Esophagus muscularis mucosa (tissue), 4 donors: ENCODE measurements around the gene SCN3B. TPM values are rescaled to one million over a fixed set of nuclear protein-coding genes. Genes with fewer than 3 reads are reported as not detected.

Experiments
- DNase-seq: peaks from one replicate; pipeline ENCODE4 v3.0.0-alpha.2; 2017; ENCODE audit errors: extremely low spot score
- H3K27ac ChIP-seq, 4 donors: fragments of 200-600 bp; sonication (generic); replicated peaks in 1 of 4; 1 replicate in 3 of 4; 2 replicates in 1 of 4; pipeline ENCODE4 v1.5.1; 2016 to 2019; ENCODE audit warnings: mild to moderate bottlenecking in 1 of 4
- H3K27me3 ChIP-seq, 4 donors: fragments of 200-600 bp; sonication (generic); one replicate each; pipeline versions ENCODE4 v1.5.1 to v1.6.0; 2016 to 2019
- H3K36me3 ChIP-seq, 4 donors: fragments of 200-600 bp; sonication (generic); one replicate each; pipeline ENCODE4 v1.5.1; 2016 to 2019
- H3K4me1 ChIP-seq, 4 donors: fragments of 200-600 bp; sonication (generic); one replicate each; pipeline ENCODE4 v1.5.1; 2016 to 2019
- H3K4me3 ChIP-seq, 4 donors: fragments of 200-600 bp; sonication (generic); 1 replicate in 2 of 4; 2 replicates in 2 of 4; pipeline ENCODE4 v1.5.1; 2016 to 2019; ENCODE audit warnings: mild to moderate bottlenecking in 4 of 4, moderate library complexity in 1 of 4
- H3K9me3 ChIP-seq, 4 donors: fragments of 200-600 bp; sonication (generic); 1 replicate in 3 of 4; 2 replicates in 1 of 4; pipeline ENCODE4 v1.5.1; 2016 to 2019
- EP300 ChIP-seq: sonication (generic); formaldehyde crosslinking; IDR thresholded peaks from one replicate; pipeline ENCODE4 v1.6.1; 2017; ENCODE audit warnings: antibody characterized with exemption
- POLR2A ChIP-seq: fragments of 450-650 bp; IDR thresholded peaks from one replicate; pipeline ENCODE4 v1.6.1; 2017; ENCODE audit warnings: antibody characterized with exemption, moderate library complexity, mild to moderate bottlenecking, low read depth
- POLR2AphosphoS5 ChIP-seq, 2 donors: sonication (generic); formaldehyde crosslinking; IDR thresholded peaks; one replicate each; pipeline ENCODE4 v1.6.1; 2017; ENCODE audit warnings: antibody characterized with exemption in 2 of 2
- WGBS: methylation state at CpG from one replicate; pipeline ENCODE4 v1.1.5; 2018; 5-methylcytosine and 5-hydroxymethylcytosine counted together
- intact Hi-C: fragments of 100-400 bp; cut with DNase I; formaldehyde crosslinking; loops from one replicate; pipeline ENCODE4 v1.15.1; 2023
- total RNA-seq, 4 donors: library from RNA; depleted of rRNA; stranded (reverse); fragments of >200 nt; gene quantifications; one replicate each; pipeline versions ENCODE4 v1.1.0 to v1.2.1, GENCODE V29; 2016
- TF ChIP-seq, protein P1 (sequence below), 3 experiments: fragments of 200-600 bp in 2 of 3; fragments of 450-650 bp in 1 of 3; sonication (generic) in 2 of 3; IDR thresholded peaks; one replicate each; pipeline ENCODE4 v1.5.1; 2017 to 2019; ENCODE audit warnings: antibody characterized with exemption in 3 of 3, mild to moderate bottlenecking in 2 of 3, moderate library complexity in 1 of 3

SCN3B gene
- total RNA-seq, 4 donors from 2014 or later: 0.42 to 3.6 (median 1.4) TPM

DNA sequence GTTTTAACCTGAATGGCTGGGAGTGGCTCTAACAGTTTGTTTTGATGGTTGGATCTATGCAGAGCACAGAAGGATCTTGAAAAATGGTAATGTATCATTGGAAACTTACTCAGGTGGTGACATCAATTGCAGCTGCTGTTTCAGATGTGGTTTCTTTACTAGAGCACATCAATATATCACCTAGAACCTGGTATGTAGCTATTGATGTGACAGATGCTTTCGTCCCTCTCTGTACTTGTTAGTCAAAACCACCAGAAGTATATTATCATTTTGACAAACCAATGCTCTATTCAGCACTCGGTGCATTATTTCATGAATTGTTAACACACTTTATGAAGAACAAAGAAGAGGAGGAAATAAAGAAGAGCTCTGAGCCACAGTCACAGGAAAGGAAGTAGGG lies 26.6 kb upstream of the SCN3B start:
- no peak for DNase-seq
- TF ChIP-seq EP300 (no peak), POLR2A (no peak)
- TF ChIP-seq, protein P1, sequence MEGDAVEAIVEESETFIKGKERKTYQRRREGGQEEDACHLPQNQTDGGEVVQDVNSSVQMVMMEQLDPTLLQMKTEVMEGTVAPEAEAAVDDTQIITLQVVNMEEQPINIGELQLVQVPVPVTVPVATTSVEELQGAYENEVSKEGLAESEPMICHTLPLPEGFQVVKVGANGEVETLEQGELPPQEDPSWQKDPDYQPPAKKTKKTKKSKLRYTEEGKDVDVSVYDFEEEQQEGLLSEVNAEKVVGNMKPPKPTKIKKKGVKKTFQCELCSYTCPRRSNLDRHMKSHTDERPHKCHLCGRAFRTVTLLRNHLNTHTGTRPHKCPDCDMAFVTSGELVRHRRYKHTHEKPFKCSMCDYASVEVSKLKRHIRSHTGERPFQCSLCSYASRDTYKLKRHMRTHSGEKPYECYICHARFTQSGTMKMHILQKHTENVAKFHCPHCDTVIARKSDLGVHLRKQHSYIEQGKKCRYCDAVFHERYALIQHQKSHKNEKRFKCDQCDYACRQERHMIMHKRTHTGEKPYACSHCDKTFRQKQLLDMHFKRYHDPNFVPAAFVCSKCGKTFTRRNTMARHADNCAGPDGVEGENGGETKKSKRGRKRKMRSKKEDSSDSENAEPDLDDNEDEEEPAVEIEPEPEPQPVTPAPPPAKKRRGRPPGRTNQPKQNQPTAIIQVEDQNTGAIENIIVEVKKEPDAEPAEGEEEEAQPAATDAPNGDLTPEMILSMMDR (IDR thresholded peaks at IDR 0.05): no peak
- Histone ChIP-seq H3K36me3 (no peaks in the 10 kb centered on the region), H3K4me1 (no peaks in the 10 kb centered on the region), H3K4me3 (no peak overlapping the region), H3K9me3 (peaks cover 0 to 2% (median 0%) of the 10 kb centered on the region in 4 donors), H3K27ac (no peak overlapping the region), H3K27me3 (no peaks in the 10 kb centered on the region)
- 69% methylated on average over 2 of the region's 2 CpGs for WGBS
- intact Hi-C loops: no loop called here

DNA sequence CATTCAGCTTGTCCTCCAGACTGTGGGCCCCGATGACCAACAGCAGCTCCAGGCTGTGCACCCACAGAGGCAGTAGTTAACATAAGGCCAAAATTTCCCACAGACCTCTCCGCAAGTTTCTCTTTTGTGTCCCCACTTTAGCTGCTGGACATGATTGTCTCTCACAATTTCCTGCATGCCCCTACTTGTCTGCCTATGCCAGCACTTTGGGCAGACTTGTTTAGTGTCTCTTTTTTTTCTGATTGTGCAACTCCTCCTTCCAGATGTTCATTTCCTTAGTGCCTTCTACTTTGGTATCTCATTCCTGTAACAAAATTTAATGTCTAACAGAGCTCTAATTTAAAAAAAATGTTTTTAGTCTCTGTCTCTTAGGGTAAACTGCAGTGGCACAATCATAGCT lies 23.8 kb upstream of the SCN3B start:
- no peaks in the 10 kb centered on the region for H3K27me3 ChIP-seq
- H3K4me3 ChIP-seq: no peak overlapping the region
- no peak for DNase-seq
- H3K4me1 ChIP-seq: no peaks in the 10 kb centered on the region
- H3K36me3 ChIP-seq: no peaks in the 10 kb centered on the region
- no peak overlapping the region for H3K27ac ChIP-seq
- 94% methylated on average over 2 of the region's 2 CpGs for WGBS
- TF ChIP-seq, protein P1 (IDR thresholded peaks at IDR 0.05): no peak
- TF ChIP-seq POLR2A: no peak
- TF ChIP-seq POLR2AphosphoS5 (IDR thresholded peaks at IDR 0.05): no peak
- TF ChIP-seq EP300: no peak
- H3K9me3 ChIP-seq: peaks cover 0 to 2% (median 0%) of the 10 kb centered on the region in 4 donors
- intact Hi-C loops: no loop called here

DNA sequence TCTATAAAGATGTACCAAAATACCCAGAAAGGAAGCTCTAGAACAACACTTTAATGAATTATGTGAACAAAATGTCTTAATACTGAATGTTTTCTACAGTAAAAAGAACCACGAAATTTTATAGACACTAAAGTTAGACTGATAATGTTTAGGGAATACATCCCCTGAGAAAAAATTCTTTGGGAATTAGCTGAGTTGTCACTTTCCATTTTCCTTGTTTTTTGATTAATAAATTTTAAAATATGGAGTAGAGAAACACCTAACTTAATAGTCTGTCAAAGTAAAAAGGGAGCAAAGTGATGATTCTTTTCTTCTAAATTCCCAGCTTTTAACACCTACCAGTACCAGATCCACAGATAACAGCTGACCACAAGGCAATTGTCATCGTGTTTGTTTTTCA lies 23.1 kb upstream of the SCN3B start:
- Histone ChIP-seq H3K4me3 (no peak overlapping the region), H3K27ac (no peak overlapping the region), H3K9me3 (peaks cover 0 to 2% (median 0%) of the 10 kb centered on the region in 4 donors), H3K4me1 (no peaks in the 10 kb centered on the region), H3K36me3 (no peaks in the 10 kb centered on the region), H3K27me3 (no peaks in the 10 kb centered on the region)
- intact Hi-C loops: no loop called here
- WGBS: 78% methylated on average over 2 of the region's 2 CpGs
- no peak for DNase-seq
- TF ChIP-seq POLR2A: no peak
- TF ChIP-seq POLR2AphosphoS5 (IDR thresholded peaks at IDR 0.05): no peak
- TF ChIP-seq EP300: no peak
- TF ChIP-seq, protein P1 (IDR thresholded peaks at IDR 0.05): no peak

DNA sequence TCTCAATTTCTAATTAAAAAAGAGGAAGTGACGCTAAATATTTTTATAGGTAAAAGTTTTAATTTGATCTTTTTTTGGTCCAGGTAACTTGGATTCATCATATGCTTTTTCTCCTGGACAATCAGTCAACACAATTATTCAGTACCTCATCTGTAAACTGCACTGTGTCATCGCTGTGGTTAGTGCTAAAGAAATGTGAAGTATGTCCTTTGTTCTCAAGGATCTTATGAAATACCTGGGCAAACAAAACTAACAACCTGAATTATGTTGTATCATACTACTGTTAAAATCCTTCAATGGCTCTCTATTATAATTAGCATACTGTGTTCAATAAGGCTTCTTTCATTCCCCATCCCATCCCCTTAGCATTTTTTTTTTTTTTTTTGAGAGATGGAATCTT lies 19.9 kb upstream of the SCN3B start:
- Histone ChIP-seq H3K27ac (no peak overlapping the region), H3K4me3 (no peak overlapping the region), H3K27me3 (no peaks in the 10 kb centered on the region), H3K9me3 (no peaks in the 10 kb centered on the region), H3K4me1 (no peaks in the 10 kb centered on the region), H3K36me3 (no peaks in the 10 kb centered on the region)
- intact Hi-C loops: no loop called here
- no peak for TF ChIP-seq EP300
- TF ChIP-seq POLR2A: no peak
- TF ChIP-seq, protein P1 (IDR thresholded peaks at IDR 0.05): no peak
- TF ChIP-seq POLR2AphosphoS5 (IDR thresholded peaks at IDR 0.05): no peak
- no peak for DNase-seq
- WGBS: 47% methylated on average over 2 of the region's 2 CpGs

DNA sequence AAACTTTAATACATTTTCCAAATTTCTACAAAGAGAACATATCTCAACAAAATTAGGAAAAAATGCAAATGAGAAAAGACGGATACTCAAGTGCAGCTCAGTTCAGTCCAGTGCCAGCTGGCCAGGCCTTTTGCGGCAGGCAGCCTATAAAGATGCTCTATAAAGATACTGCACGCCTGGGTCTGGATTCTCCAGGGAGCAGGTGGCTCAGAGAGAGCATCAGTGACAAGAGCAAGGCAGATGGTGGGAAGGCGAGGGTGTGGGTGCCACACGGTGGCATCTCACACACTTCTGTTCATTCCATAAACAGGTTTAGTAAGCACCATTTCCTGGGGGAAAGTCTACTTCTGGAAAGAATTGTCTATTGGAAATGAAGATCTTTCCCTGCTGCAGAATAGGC lies 18.1 kb upstream of the SCN3B start:
- no peak overlapping the region for H3K4me3 ChIP-seq
- no peaks in the 10 kb centered on the region for H3K4me1 ChIP-seq
- no peaks in the 10 kb centered on the region for H3K27me3 ChIP-seq
- H3K36me3 ChIP-seq: no peaks in the 10 kb centered on the region
- intact Hi-C loops: no loop called here
- H3K27ac ChIP-seq: no peak overlapping the region
- TF ChIP-seq POLR2AphosphoS5 (IDR thresholded peaks at IDR 0.05): no peak
- 92% methylated on average over 5 of the region's 5 CpGs for WGBS
- DNase-seq: no peak
- no peaks in the 10 kb centered on the region for H3K9me3 ChIP-seq
